ENCODE results near the gene SNX30. TPM values are rescaled to one million over a fixed set of nuclear protein-coding genes. Genes with fewer than 3 reads are reported as not detected.

The SNX30 gene
- total and polyA plus RNA-seq, 9 donors = 7.0 to 10.9 (median 10.4) TPM

DNA sequence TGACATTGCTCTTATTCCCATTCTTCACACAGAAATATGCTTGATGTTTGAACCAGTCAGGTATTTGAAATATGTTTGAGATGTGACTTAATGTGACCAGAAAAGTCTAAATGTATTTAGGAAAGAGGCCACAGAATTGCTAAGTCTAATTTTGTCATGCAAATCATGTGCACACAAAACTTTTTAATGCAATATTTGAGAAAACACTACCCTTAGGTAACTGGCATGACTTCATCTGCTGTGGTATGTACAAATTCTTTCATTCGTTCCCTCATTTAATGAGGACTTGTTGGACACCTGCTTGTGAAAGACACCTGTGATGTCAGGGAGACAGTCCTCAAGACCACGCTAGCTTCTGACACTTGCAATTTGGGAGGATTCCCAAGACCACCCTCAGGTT, 161.2 kb downstream of the SNX30 start:
- no peaks in the 10 kb centered on the region for H3K27me3 ChIP-seq (ENCODE audit: control insufficient read depth, insufficient read depth, low read length)
- no peaks in the 10 kb centered on the region for H3K36me3 ChIP-seq (ENCODE audit: control insufficient read depth, insufficient read depth, low read length)
- no peaks in the 10 kb centered on the region for H3K9me3 ChIP-seq (replicated peaks; ENCODE audit: control insufficient read depth, low read depth, low read length)
- 83% methylated on average over 1 of the region's 2 CpGs for WGBS (ENCODE audit: insufficient coverage)
- no peaks in the 10 kb centered on the region for H3K4me1 ChIP-seq (ENCODE audit: control insufficient read depth, insufficient read depth, low read length)
- no peak overlapping the region for H3K4me3 ChIP-seq (ENCODE audit: low read length)
- no peak for DNase-seq
- H3K27ac ChIP-seq (ENCODE audit: low read length) = no peak overlapping the region

DNA sequence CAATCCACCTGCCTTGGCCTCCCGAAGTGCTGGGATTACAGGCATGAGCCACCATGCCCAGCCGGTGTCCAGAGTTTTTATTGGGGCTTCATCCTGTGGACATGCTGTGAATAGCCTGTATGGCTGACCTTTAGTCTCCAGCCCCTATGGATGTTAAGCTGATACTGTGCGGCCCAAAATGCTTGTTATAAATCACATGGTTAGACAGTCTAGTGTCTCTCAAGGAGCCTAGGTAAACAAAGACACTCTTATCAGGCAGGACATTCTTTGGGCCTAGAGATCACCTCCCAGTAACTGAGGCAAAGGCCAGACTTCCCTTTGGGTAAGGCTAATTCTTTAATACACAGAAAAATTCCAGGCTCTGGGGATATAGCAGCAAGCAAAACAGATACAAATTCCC, 162.1 kb downstream of the SNX30 start:
- H3K27me3 ChIP-seq (ENCODE audit: control insufficient read depth, insufficient read depth, low read length) = no peaks in the 10 kb centered on the region
- no peak overlapping the region for H3K27ac ChIP-seq (ENCODE audit: low read length)
- DNase-seq = no peak
- H3K9me3 ChIP-seq (replicated peaks; ENCODE audit: control insufficient read depth, low read depth, low read length) = no peaks in the 10 kb centered on the region
- no peaks in the 10 kb centered on the region for H3K36me3 ChIP-seq (ENCODE audit: control insufficient read depth, insufficient read depth, low read length)
- no peak overlapping the region for H3K4me3 ChIP-seq (ENCODE audit: low read length)
- 97% methylated on average over 3 of the region's 3 CpGs for WGBS (ENCODE audit: insufficient coverage)
- H3K4me1 ChIP-seq (ENCODE audit: control insufficient read depth, insufficient read depth, low read length) = no peaks in the 10 kb centered on the region

DNA sequence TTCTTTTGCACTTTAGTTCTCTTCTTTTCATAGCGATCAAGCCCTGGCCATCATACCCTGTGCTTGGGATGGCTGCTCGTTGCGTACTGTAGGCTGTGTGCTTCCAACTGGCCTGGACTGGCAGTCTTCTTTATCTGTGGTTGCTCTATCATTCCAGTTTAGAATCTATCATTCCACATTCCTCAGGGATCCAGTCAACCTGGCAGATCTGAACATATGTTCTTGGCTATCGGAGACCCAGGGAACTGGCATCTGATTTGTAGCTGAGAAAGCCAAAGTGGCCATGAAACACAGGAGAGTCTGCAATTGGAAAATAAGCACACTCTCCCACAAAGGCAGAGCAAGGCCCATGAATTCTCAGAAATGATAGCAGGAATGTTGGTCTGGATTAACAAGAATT, 162.8 kb downstream of the SNX30 start:
- Histone ChIP-seq H3K27ac (ENCODE audit: low read length) (no peak overlapping the region), H3K4me3 (ENCODE audit: low read length) (no peak overlapping the region), H3K9me3 (replicated peaks; ENCODE audit: control insufficient read depth, low read depth, low read length) (no peaks in the 10 kb centered on the region), H3K4me1 (ENCODE audit: control insufficient read depth, insufficient read depth, low read length) (no peaks in the 10 kb centered on the region), H3K36me3 (ENCODE audit: control insufficient read depth, insufficient read depth, low read length) (no peaks in the 10 kb centered on the region), H3K27me3 (ENCODE audit: control insufficient read depth, insufficient read depth, low read length) (no peaks in the 10 kb centered on the region)
- DNase-seq = no peak
- 82% methylated on average over 3 of the region's 4 CpGs for WGBS (ENCODE audit: insufficient coverage)

DNA sequence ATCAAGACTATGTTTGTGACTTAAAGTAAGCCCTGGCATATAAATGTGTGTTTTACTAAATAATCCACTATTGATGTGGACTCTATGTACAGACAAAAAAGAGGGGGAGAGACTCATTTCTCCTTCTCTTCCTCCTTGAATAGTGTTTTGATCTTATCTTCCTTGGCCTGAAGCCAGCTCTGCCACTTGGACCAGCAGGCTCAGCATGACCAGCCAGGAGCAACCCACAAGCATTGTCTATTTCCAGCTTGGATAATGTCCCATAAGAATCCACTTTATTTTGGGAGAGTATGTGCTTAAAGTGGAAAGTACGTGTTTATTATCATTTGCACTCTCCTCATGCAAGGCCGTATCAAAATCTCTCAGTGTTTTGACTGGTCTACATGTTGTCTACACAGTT, 164.0 kb downstream of the SNX30 start:
- H3K27me3 ChIP-seq (ENCODE audit: control insufficient read depth, insufficient read depth, low read length) = no peaks in the 10 kb centered on the region
- H3K4me1 ChIP-seq (ENCODE audit: control insufficient read depth, insufficient read depth, low read length) = no peaks in the 10 kb centered on the region
- no peak for DNase-seq
- WGBS (ENCODE audit: insufficient coverage) = no CpG with 5 or more reads among the region's 2 CpGs
- no peaks in the 10 kb centered on the region for H3K9me3 ChIP-seq (replicated peaks; ENCODE audit: control insufficient read depth, low read depth, low read length)
- H3K36me3 ChIP-seq (ENCODE audit: control insufficient read depth, insufficient read depth, low read length) = no peaks in the 10 kb centered on the region
- no peak overlapping the region for H3K4me3 ChIP-seq (ENCODE audit: low read length)
- H3K27ac ChIP-seq (ENCODE audit: low read length) = no peak overlapping the region

DNA sequence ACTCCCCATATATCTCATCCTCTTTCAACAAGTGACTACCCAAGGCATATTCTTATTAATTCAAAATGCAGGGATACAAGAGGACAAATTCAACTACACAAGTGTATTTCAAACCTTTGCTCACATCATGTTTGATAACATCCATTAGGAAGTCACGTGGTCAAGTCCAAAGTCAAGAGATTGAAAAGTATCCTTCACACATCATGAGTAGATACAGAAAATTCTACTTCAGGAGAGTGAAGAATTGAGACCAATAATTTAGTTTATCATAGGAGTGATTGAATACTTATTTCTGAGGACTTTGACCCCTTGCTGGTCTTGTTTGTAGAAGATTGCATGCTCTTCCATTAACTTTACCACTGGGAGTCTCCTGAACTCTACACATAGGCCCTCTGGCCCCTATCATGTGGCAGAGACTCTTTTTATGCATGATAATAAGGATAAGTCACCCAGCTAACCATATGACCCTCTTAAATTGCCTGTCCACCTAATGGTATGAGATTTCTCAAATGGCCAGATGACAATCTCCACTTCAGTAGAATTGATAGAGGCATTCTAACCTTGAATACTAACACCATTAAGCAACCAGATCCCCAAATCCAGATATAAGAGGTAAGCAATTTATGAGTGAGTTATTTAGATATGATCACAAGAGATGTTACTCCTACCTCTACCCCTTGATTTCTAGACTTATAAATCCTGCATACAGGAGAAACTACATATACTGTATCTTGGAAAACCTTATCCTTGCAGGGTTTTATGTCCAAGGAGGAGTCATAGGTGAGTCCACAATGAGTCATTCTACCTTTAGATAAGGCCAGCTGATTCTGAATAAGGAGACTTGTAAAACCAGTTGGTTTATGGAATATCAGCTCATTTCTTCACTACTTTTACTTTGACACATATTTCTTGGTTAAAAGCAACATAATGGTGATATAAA, 166.8 kb downstream of the SNX30 start:
- H3K27ac ChIP-seq (ENCODE audit: low read length) = no peak overlapping the region
- H3K36me3 ChIP-seq (ENCODE audit: control insufficient read depth, insufficient read depth, low read length) = no peaks in the 10 kb centered on the region
- no CpG with 5 or more reads among the region's 1 CpG for WGBS (ENCODE audit: insufficient coverage)
- no peaks in the 10 kb centered on the region for H3K27me3 ChIP-seq (ENCODE audit: control insufficient read depth, insufficient read depth, low read length)
- H3K9me3 ChIP-seq (replicated peaks; ENCODE audit: control insufficient read depth, low read depth, low read length) = no peaks in the 10 kb centered on the region
- no peaks in the 10 kb centered on the region for H3K4me1 ChIP-seq (ENCODE audit: control insufficient read depth, insufficient read depth, low read length)
- DNase-seq = no peak
- H3K4me3 ChIP-seq (ENCODE audit: low read length) = no peak overlapping the region

DNA sequence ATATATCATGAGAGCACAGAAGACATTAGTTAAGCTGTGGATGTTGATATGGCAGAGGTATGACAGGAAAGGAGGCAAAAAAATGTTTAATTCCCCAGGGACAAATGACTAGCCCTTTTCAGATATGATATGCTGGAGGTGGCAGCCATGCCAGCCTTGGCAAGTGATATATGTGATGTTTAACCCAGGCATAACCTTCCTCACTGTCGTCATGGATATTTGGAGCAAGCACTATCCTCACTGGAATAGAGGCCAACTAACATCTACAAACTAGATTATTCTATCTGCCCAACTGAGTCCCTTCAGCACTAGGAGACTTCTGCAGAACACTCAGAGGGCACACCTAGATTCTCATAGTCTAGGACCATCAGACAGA, 167.4 kb downstream of the SNX30 start:
- WGBS (ENCODE audit: insufficient coverage) = 60% methylated on average over 1 of the region's 1 CpG
- no peaks in the 10 kb centered on the region for H3K27me3 ChIP-seq (ENCODE audit: control insufficient read depth, insufficient read depth, low read length)
- no peak overlapping the region for H3K4me3 ChIP-seq (ENCODE audit: low read length)
- no peak overlapping the region for H3K27ac ChIP-seq (ENCODE audit: low read length)
- H3K36me3 ChIP-seq (ENCODE audit: control insufficient read depth, insufficient read depth, low read length) = no peaks in the 10 kb centered on the region
- DNase-seq = no peak
- no peaks in the 10 kb centered on the region for H3K9me3 ChIP-seq (replicated peaks; ENCODE audit: control insufficient read depth, low read depth, low read length)
- H3K4me1 ChIP-seq (ENCODE audit: control insufficient read depth, insufficient read depth, low read length) = no peaks in the 10 kb centered on the region

DNA sequence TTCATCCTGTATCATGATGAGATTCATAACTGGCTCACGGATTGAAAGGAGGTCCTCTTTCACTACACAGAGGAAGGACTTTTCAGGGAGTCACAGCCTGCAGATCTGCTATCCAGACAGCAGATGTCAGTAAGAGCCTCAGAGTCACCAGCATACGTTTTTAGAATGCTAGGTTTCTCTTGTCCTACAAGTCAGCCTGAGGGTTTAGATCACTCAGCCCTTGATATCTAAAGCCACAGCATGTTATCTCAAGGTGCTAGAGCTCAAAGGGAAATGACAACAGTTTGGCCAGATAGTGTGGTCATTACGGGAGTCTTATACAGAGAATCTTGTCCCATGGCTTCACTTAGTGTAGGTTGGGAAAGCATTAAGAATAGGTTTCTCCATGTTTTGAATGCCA, 171.0 kb downstream of the SNX30 start:
- DNase-seq = peak; percentile 32
- Histone ChIP-seq H3K4me1 (ENCODE audit: control insufficient read depth, insufficient read depth, low read length) (no peaks in the 10 kb centered on the region), H3K36me3 (ENCODE audit: control insufficient read depth, insufficient read depth, low read length) (no peaks in the 10 kb centered on the region), H3K27me3 (ENCODE audit: control insufficient read depth, insufficient read depth, low read length) (no peaks in the 10 kb centered on the region), H3K27ac (ENCODE audit: low read length) (no peak overlapping the region), H3K9me3 (replicated peaks; ENCODE audit: control insufficient read depth, low read depth, low read length) (no peaks in the 10 kb centered on the region), H3K4me3 (ENCODE audit: low read length) (no peak overlapping the region)
- WGBS (ENCODE audit: insufficient coverage) = 43% methylated on average over 2 of the region's 3 CpGs

Other genes starting within 250 kb of the SNX30 start
- 15.2 TPM for gene INIP, start 32.6 kb upstream of the SNX30 start, total RNA-seq
- 10 to 100 TPM; 13.2 to 17.6 (median 14.9) TPM for gene INIP, start 32.6 kb upstream of the SNX30 start, polyA plus RNA-seq (ENCODE audit: insufficient read depth in 1 of 8, insufficient read length in 8 of 8, low replicate concordance in 1 of 8)
- 0.04 TPM for gene SLC46A2, start 140.1 kb downstream of the SNX30 start, total RNA-seq
- under 1 TPM in 5 of 8 donors, not detected in 3; 0.14 to 0.19 (median 0.15) TPM for gene SLC46A2, start 140.1 kb downstream of the SNX30 start, polyA plus RNA-seq (ENCODE audit: insufficient read depth in 1 of 8, insufficient read length in 8 of 8, low replicate concordance in 1 of 8)